GM18858 (cell line): Measurements from ENCODE around the gene ADGRG1.

Experiments
- ATAC-seq: cut with Tn5 transposase; IDR thresholded peaks from one replicate; pipeline ENCODE4 v1.9.1; 2021; ENCODE audit not compliant: unreplicated experiment

The ADGRG1 gene

DNA sequence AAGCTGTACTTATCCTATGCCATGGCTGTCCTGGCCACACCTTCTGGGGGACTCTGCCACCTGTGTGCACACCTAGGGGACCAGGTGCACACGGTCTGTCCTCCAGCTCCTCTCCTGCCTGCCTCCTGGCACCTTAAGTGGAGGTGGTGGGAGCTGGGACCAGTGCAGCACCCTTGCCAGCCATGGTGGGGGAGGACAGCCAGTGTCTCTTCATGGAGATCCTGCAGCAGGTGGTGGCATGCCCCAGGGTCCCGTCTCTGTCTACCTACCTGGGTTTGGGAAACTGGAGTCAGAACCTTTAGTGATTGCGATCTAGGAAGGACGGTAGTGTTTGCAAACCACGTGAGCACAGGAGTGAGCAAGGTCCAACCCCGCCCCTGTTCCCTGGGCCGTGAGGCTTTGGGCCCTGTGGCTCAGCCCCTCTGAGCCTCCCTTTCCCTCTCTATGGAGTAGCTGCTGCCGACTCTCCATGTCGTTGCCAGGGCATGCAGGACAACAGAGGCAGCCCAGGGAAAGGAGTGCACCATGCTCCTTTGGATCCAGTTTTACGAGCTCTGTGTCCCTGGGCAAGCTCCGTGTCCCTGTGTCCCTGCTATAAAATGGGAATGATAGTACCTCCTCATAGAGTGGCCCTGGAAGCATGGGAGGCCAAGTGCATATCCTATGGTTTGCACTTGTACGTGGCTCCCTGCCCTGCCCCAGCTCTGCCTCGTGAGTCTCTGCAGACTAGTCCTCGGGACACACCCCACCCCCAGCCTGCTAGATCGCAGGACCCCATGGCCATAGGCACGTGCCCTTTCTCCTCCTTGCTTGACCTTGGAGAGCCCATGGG, 7.1 kb downstream of the ADGRG1 start:
- no peak for ATAC-seq

DNA sequence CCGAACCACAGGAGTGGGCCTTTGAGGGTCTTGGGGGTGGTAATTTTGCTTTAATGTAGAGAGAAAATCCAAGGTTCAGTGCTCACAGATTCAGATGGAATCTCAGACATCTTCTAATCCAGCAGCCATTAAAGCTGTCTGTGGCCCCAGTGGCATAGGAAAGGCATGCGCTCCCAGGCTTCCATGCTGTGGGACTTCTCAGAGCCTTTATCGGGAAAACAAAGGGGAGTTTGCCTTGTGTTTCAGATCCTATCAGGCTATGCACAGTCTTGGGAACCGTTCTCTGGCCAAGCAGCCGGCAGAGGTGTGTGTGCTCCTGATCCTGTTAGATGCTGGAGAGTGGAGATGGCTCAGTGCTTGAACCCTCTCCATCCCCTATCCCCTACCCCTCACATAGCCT, 7.8 kb downstream of the ADGRG1 start:
- ATAC-seq: no peak

DNA sequence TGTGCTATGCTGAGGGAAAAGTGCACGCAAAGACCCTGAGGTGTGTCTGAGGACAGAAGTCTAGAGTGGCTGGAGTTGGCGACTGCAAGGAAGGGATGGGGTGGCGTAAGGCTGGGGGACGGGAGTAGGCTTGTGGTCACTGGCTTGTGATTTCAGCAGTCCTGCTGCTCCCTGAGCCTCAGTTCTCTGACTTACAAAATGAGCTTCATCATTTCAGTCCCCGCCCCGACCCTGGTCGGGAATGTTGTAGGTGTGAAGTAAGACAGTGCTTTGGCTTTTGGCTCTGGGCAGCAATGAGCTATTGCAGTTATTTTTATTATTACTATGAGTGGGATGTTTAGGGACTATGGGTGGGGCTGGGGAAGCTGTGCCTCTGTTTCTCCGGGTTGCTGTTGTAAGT, 8.6 kb downstream of the ADGRG1 start:
- no peak for ATAC-seq

DNA sequence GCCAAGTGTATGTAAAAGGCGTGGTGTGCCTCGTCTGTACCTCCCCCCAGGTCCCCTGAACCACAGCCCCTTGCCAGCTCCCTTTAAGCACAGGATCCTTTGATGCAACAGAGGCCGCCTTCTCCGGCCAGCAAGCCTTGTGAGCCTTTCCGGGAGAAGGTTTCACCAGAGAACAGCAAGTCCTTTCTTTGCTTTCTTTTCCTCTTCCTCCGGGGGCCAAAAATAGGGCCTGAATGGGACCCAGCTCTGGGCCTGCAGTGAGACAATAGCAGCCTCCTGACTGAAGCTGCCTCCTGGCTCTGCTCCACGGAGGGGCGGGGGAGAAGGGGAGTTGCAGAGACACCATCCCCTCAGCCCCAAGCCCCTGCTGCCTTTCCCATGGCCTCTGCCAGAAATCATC, 9.0 kb downstream of the ADGRG1 start:
- ATAC-seq: no peak

DNA sequence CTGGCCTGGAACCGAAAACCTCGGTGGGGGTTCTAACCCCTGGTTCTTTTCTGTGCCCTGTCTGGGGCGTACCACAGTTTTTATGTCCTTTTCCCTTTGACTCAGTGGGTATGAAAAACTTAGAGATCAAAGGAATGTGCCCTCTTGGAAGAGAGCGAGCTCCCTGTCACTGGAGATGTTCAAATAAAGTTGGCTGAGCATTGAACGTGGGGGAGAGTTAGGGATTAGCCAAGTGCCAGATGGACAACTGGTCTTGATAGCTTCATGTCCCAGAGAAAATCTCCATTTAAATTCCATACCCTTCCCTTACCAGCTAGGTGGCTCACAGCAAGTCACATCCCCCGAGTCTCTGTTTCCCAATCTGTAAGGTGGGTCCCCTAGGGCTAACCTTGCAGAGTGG, 9.5 kb downstream of the ADGRG1 start:
- no peak for ATAC-seq

DNA sequence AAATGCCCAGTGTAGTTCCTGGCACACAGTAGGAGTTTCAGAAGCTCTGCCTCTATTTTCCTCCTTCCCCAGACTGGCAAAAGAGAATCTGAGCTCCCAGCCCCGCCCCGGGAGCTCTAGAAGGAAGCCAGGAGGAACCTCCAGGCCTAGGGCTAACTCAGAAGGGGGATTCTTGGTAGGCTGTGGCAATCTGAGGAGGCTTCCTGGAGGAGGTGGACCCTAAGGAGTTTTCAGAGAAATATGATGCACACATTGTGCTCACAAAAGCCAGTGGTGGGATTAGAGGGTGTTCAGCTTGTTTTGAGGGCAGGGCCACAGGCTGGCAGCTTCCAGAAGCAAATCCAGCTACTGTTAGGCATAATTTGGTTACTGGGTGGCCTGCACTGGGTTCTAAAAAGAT, 10.0 kb downstream of the ADGRG1 start:
- no peak for ATAC-seq

DNA sequence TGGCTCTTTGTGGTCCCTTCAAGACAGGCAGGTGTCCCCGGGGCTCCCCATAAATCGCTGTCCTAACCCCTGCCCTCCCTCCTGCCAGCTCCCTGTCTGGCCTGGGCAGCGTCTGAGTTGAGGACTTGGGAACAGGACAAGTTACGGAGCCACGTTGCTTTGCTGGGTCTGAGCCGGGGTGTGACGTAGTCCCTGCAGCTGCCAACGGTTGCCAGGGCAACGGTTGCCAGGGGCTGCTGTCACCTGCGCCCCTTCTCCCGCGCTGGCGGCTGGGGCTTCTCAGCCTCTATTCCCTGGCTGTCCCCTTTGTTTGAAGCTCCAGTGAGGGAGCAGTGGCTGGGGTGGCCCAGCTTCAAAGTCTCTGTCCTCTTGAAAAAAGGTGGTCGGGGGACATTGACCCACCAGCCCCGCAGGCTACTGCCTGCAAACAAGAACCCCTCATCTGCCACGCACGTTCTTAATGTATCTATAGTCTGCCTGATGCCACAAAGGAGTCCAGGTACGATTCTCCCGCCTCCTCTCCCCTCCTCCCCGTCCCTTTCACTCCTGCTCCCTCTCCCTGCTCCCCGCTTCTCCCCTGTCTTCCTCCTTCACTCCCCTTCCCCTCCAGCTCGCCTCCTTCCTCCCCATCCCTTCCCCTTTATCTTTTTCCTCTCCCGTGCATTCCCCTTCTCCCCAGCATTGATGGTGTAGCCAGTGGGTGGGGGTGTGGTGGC, 10.9 kb downstream of the ADGRG1 start:
- no peak for ATAC-seq

DNA sequence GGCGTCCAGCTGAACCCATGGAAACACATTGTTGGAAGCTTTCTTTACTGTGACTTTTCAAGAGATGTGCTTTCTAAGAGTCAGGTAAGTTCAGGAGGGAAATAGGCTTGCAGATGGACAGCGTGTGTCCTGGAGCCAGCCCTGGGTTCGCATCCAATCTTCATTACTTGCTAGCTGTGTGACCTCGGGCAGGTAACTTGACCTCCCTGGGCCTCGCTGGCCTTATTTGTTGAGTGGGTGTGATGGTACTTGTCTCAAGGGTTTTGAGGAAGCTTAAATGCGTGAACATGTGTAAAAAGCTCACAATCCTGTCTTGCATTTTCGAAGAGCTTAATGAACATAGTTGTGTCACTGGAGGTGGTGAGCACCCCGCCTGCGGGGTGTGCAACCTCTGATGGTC, 11.8 kb downstream of the ADGRG1 start:
- ATAC-seq: no peak

DNA sequence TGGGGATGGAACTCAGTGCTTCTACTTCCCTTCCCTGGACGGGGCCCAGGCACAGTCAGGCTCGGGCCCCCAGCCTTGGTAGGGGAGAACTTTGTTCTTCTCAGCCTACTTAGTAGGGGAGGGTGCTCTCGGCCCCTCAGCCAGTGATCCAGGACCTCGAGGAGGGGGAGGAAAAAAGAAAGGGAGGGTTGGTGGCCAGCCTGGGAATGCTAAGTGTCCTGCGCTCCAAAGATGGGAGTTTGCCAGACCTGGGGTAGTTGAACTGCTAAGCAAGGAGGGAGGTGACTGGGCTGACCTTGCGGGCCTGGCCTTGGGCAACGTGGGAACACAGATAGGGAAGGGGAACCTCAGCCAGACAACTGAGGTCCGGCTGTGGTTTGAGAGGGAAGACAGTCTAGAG, 12.2 kb downstream of the ADGRG1 start:
- ATAC-seq: no peak

DNA sequence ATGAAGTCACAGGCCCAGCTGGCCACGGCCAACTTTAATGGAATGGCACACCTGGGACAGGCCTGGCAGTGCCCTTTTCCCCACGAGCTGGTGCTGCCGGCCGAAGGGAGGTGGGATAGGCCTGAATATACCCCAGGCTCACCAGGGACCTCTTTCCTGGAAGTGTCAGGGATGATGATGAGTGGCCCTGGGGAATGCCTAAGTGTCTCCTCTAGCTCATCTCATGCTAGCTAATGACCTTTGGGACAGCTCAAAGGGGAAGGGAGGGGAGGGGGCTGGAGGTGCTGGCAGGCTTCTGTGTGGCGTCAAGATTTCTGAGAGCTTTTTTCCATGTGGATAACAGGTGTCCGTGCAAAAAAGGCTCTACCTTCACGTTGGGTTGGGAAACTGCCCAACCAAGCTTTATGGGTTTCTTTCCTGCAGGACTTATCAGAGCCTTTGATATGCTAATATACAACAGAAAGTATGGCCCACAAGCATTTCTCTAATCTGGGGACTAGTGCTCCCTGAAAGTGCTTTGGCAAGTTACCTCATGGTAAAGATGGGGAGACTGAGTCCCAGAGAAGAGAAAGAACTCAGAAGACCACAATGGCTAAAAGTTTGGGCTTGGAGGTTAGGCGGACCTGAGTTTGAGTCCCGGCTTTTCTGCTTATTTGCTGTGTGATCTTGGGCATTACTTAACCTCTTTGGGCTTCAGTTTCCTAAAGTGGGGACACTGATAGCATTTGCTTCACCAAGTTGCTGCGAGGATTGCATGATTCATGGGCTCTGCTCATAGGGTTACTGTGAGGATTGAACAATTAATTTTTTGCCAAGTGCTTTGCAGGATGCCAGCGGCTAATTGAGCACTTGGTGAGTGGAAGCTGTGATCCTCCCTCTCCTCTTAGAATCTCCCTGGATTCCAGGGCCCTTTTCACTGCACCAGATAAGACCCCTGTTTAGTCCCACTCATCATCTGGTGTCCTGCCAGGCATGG, 14.0 kb downstream of the ADGRG1 start:
- ATAC-seq: no peak

DNA sequence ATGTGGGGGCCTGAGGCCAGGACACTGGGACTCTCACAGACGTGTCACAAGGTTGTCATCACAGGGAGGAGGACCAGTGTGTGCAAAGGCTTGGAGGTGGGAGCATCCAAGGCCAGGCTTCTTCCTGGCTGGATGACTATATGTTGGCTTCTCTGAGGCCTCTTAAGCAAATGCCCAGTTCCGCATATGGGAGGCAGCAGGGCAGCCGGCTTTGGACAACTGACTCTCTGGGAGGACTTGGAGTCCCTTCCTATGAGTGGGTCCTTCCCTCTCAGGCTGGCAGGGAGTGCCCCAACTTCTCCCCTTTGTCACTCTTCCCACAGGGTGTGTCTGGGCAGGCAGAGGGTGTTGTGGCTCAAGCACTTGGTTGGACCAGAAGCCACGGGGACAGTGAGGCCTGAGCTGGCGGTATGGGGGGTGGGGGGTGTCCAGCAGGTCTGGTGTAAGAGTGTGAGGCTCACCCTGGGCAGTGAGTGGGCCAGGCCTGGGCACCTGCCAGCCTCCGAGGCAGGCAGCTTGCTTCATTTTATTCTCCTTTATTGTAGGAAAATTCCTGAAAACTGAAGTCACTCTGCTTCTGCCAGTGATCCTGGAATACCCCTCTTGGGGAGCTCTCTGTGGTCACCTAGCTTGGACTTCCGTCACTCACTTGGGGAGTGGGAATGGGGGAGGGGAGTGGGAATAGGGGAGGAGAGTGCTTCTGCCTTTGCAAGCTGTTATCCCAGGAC, 14.9 kb downstream of the ADGRG1 start:
- ATAC-seq: no peak

DNA sequence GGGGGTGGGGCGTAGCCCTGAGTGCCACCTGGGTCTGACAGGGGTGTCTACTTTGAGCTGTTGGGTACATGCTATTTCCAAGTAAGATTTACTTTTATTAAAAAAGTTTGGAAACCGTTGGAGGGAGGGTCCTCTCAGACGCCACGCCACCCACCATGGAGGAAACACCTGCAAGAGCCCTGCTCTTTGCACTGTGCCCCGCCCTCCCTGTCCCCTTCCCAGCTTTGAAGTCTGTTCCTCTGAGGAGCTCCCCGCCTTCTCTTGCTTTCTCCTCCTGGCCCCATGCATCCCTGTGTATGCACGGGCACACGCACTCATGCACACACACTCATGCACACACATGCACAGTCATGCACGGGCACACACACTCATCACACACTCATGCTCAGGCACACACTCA, 15.5 kb downstream of the ADGRG1 start:
- no peak for ATAC-seq

DNA sequence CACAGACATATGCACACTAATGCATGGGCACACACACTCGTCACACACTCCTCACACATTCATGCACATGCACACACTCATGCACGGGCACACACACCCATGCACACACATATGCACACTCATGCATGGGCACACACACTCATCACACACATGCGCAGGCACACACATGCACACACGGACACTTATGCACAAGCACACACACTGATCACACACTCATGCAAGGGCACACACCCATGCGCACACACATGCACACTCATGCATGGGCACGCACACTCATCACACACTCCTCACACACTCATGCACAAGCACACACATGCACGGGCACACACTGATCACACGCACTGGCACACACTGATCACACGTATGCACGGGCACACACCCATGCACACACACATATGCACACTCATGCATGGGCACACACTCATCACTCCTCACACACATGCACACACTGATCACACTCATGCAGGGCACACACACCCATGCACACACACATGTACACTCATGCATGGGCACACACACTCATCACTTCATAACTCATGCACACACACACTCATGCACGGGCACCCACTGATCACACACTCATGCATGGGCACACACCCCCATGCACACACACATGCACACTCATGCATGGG, 16.1 kb downstream of the ADGRG1 start:
- no peak for ATAC-seq

DNA sequence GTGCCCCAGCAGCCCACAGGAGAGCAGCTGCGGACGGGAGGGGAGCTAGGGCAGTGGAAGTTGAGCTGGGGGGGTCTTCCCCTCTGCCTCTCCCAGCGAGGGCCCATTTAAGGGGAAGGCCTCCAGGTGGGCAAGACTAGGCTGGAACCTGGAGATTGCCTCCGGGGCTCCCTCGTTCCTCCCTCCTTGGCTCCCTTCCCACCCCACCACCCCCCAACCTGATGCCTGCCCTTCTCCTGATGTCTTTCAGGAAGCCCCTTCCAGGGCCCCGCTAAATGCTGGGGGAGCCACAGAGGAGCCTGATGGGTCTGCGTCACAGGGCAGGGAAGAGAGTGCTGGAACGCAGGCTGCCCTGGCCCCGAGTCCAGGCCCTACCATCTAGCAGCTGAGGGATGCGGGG, 16.7 kb downstream of the ADGRG1 start:
- ATAC-seq: no peak

DNA sequence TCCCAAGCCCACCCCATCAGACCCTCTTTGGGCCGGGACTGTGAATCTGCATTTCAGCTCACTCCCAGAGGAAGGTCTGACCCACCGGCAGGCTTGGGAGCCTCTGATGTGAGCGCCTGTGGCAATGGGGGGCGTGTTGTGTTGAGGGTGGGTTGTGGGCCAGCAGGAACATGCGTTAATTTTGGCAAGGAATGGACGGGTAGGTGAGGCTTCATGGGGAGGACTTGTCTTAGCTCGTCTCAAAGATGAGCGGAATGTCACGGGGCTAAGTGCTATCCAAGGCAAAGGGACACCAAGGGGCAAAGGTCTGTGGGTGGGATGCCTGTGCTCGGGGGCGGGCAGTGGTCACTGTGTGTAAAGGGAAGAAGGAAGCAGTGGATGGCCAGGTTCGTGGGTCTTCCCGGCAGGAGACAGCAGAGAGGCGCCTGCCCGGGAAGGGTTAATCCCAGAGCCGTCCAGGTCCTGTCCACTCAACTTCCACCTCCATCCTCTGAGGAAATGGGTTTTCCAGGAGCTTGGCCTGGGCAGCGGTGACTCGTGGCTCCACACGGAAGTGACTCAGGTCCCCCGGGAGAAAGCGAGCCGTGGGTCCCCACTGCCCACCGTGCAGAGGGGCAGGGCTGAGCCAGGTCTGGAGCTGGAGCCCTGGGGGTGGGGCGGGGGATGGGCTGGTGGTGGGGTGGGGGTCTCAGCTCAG, 17.4 kb downstream of the ADGRG1 start:
- no peak for ATAC-seq

DNA sequence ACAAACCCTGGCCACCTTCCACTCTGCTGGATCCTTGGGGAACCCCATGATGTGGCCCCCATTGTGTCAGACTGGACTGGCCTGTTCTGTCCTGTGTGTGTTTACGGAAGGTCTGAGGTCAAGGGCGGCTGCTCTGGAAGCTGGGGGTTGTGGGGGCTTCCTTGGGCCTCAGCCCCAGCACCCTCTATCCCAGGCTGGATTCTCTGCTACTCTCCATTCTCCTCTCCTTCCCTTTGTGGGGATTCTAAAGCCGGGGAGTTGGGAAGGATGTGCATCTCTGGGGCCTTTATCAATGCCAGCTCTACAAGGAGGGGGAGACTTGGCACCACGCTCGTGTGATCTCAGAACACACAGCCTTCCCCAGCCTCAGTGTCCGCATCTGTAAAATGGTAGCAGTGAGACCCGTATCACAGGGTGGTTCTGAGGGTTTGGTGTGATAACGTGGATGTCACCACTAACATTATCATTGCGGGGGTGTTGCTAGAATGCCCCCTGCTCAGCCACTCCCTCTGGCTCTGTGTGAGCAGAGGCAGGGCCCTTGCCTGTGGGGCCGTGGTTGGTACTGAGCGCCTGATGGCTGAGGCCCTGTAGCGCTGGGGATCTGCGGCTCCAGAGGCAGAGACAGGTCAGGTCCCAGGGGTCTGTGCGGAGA, 18.1 kb downstream of the ADGRG1 start:
- no peak for ATAC-seq

DNA sequence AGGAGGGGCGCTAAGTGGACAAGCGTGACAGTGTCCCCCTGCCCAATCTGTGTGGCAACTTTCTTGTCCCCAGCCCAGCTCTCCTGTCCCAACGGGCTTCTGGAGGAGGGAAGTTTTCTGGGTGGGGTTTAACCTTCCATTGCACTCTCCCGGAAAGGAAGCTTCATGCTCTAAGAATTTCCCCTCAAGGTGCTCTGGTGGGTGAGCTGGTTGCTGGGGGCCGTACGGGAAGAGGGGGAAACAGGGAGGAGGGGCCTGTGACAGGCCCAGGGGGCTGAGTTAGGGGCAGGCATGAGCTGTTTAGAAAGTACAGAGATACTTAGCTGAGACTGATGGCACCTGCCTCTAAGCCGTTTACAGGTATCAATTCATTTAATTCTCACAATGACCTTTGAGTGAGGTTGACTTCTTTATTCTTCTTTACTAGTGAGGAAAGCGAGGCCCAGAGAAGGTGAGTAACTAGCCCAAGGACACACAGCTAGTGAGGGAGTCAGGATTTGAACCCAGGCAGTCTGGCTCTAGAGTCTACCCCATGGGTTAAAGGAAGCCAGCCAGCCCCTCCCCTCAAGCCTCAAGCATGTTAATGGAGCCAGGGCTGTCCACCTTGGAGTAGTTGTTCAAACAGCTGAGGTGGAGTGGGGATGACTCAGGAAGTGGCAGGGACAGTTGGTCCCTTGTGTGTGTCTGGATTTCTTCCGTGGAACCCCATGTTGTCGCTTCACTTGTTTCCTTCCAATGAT, 18.9 kb downstream of the ADGRG1 start:
- ATAC-seq: no peak

DNA sequence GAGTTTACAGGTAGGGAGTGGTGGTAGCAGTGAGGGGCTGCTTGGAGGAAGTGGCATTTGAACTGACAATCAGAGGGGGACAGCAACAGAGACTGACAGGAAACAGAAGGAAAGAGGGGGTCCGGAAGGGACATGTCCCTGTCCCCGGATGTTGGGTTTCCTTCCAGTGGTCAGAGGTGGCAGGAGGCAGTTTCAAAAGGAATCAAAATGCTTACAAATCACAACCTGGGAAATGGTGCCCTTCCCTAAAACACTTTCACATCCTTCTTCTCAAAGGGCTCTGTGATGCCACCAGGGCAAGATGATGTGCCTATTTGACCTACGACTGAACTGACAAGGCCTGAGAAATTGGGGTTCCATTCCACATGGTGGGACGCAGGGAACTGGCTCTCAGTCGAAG, 19.7 kb downstream of the ADGRG1 start:
- no peak for ATAC-seq
